Measurements from ENCODE around the gene OR5AU1.

DNA sequence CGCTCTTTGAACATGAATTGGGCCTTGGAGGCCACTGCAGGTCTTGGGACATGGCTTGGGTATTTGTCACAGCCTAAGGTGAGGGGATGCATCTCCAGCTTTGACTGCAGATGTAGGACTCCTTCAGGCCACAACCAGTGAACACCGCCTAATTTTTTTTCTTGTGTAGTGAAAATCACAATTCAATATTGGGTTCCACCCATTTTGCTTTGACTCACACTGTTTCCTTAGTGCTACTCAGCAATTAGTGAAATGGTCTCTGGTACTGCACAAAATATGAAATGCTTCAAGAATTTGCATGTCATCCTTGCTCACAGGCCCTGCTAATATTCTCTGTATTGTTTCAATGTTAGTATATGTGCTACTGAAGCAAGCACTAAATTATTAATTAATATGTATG is 42.5 kb downstream of the OR5AU1 start:
- TF ChIP-seq, protein P1, sequence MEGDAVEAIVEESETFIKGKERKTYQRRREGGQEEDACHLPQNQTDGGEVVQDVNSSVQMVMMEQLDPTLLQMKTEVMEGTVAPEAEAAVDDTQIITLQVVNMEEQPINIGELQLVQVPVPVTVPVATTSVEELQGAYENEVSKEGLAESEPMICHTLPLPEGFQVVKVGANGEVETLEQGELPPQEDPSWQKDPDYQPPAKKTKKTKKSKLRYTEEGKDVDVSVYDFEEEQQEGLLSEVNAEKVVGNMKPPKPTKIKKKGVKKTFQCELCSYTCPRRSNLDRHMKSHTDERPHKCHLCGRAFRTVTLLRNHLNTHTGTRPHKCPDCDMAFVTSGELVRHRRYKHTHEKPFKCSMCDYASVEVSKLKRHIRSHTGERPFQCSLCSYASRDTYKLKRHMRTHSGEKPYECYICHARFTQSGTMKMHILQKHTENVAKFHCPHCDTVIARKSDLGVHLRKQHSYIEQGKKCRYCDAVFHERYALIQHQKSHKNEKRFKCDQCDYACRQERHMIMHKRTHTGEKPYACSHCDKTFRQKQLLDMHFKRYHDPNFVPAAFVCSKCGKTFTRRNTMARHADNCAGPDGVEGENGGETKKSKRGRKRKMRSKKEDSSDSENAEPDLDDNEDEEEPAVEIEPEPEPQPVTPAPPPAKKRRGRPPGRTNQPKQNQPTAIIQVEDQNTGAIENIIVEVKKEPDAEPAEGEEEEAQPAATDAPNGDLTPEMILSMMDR (IDR thresholded peaks at IDR 0.05): no peak
- TF ChIP-seq POLR2A (IDR thresholded peaks at IDR 0.05): no peak

Data from uterus (tissue), 2 donors.